Fibroblast of lung (primary cell): ENCODE results near the gene PARD6B. TPM values are rescaled to one million over a fixed set of nuclear protein-coding genes. Genes with fewer than 3 reads are reported as not detected.
"Not testable (repeated sequence)": the region's sequence is repeated elsewhere in the genome, so short reads cannot be mapped to it uniquely, and the experiment has no call there.

Source experiments
- DNase-seq, 2 donors: peaks; one replicate each; pipeline versions ENCODE4 v3.0.0 to v3.0.0-alpha.2; 2010; ENCODE audit warnings: low read depth in 2 of 2
- H2AFZ ChIP-seq: 2 replicates; pipeline ENCODE4 v1.5.1; 2012; ENCODE audit warnings: low read length, control low read depth, inconsistent platforms
- H3K27ac ChIP-seq: 2 replicates; pipeline ENCODE4 v1.5.1; 2011; ENCODE audit warnings: low read length, control low read depth; ENCODE audit not compliant: insufficient read depth
- H3K27me3 ChIP-seq: 2 replicates; pipeline ENCODE4 v1.5.1; 2011; ENCODE audit warnings: mild to moderate bottlenecking, low read length; ENCODE audit not compliant: control insufficient read depth, insufficient read depth
- H3K36me3 ChIP-seq: 2 replicates; pipeline ENCODE4 v1.5.1; 2011; ENCODE audit warnings: low read length; ENCODE audit not compliant: control insufficient read depth, insufficient read depth
- H3K4me1 ChIP-seq: 2 replicates; pipeline ENCODE4 v1.5.1; 2011; ENCODE audit warnings: low read length; ENCODE audit not compliant: control insufficient read depth, insufficient read depth; ENCODE audit errors: extremely low read depth
- H3K4me2 ChIP-seq: 2 replicates; pipeline ENCODE4 v1.5.1; 2011; ENCODE audit warnings: low read length, control low read depth; ENCODE audit not compliant: insufficient read depth; ENCODE audit errors: extremely low read depth
- H3K4me3 ChIP-seq, 4 experiments: fragments of 200-600 bp in 1 of 4; sonication (generic) in 1 of 4; replicated peaks in 1 of 4; 2 replicates each; pipeline ENCODE4 v1.5.1; 2011 to 2016; ENCODE audit warnings: low read length in 4 of 4, low read depth in 3 of 4, mild to moderate bottlenecking in 3 of 4, control low read depth in 2 of 4, inconsistent platforms in 1 of 4, mixed read lengths in 1 of 4; ENCODE audit not compliant: insufficient read depth in 1 of 4; ENCODE audit errors: control extremely low read depth in 1 of 4
- H3K79me2 ChIP-seq: 2 replicates; pipeline ENCODE4 v1.5.1; 2012; ENCODE audit warnings: mild to moderate bottlenecking, low read length, inconsistent platforms; ENCODE audit not compliant: control insufficient read depth, insufficient read depth
- H3K9ac ChIP-seq: 2 replicates; pipeline ENCODE4 v1.5.1; 2011; ENCODE audit warnings: mild to moderate bottlenecking, low read length, control low read depth; ENCODE audit not compliant: insufficient read depth
- H3K9me3 ChIP-seq: 2 replicates; pipeline ENCODE4 v1.5.1; 2012; ENCODE audit warnings: low read depth, low read length; ENCODE audit not compliant: control insufficient read depth, insufficient read depth
- H4K20me1 ChIP-seq: 2 replicates; pipeline ENCODE4 v1.5.1; 2011; ENCODE audit warnings: low read length; ENCODE audit not compliant: control insufficient read depth, insufficient read depth; ENCODE audit errors: extremely low read depth
- EZH2 ChIP-seq: IDR thresholded peaks from 2 replicates; pipeline ENCODE4 v1.5.1; 2012; ENCODE audit warnings: low read length, control low read depth, mild to moderate bottlenecking; ENCODE audit errors: missing control alignments
- polyA plus RNA-seq, 2 donors: library from polyadenylated mRNA; depleted of rRNA in 1 of 2; stranded (reverse) in 1 of 2; unstranded in 1 of 2; fragments of >200 nt; gene quantifications; 2 replicates each; pipeline ENCODE4 v1.2.1, GENCODE V29; 2011 to 2012; ENCODE audit warnings: missing spikeins in 1 of 2
- total RNA-seq: library from RNA; depleted of rRNA; stranded (reverse); fragments of >200 nt; gene quantifications from 2 replicates; pipeline ENCODE4 v1.2.1, GENCODE V29; 2014
- TF ChIP-seq, protein P1 (sequence below), 2 donors: IDR thresholded peaks in 1 of 2; conservative IDR thresholded peaks in 1 of 2; 1 replicate in 1 of 2; 2 replicates in 1 of 2; pipeline ENCODE4 v1.5.1; 2011 to 2012; ENCODE audit warnings: low read length in 2 of 2, control low read depth in 1 of 2, inconsistent platforms in 1 of 2, low read depth in 1 of 2, mild to moderate bottlenecking in 1 of 2

PARD6B gene
- total and polyA plus RNA-seq, 2 donors (not counting 1 experiment from before 2014, with no cell fraction given): 0.30 to 0.83 TPM

DNA sequence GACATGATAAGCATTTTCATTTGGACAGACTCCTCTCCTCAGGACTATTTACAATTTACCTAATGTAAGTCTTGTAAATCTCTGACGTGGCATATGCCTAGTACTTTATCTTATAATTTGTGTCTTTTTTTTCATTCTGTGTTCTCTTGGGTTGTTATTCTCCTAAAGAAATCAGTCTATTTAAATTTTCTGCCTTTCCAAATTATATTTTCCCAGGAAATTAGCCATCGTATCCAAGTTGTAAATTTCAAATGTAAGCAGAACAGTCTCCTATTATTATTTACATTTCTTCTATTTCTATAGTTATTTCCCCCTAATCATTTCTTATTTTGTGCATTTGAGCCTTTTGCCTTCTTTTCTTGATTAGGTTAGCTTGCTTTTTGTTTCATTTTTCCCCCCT, 46.0 kb downstream of the PARD6B start:
- TF ChIP-seq, protein P1, sequence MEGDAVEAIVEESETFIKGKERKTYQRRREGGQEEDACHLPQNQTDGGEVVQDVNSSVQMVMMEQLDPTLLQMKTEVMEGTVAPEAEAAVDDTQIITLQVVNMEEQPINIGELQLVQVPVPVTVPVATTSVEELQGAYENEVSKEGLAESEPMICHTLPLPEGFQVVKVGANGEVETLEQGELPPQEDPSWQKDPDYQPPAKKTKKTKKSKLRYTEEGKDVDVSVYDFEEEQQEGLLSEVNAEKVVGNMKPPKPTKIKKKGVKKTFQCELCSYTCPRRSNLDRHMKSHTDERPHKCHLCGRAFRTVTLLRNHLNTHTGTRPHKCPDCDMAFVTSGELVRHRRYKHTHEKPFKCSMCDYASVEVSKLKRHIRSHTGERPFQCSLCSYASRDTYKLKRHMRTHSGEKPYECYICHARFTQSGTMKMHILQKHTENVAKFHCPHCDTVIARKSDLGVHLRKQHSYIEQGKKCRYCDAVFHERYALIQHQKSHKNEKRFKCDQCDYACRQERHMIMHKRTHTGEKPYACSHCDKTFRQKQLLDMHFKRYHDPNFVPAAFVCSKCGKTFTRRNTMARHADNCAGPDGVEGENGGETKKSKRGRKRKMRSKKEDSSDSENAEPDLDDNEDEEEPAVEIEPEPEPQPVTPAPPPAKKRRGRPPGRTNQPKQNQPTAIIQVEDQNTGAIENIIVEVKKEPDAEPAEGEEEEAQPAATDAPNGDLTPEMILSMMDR (conservative IDR thresholded peaks at IDR 0.05 in 1 of 2, IDR thresholded peaks at IDR 0.05 in 1 of 2; ENCODE audit: low read depth in 1 of 2, low read length in 2 of 2): no peak
- TF ChIP-seq EZH2: no peak
- no peaks in the 10 kb centered on the region for H3K79me2 ChIP-seq
- no peaks in the 10 kb centered on the region for H3K27me3 ChIP-seq

DNA sequence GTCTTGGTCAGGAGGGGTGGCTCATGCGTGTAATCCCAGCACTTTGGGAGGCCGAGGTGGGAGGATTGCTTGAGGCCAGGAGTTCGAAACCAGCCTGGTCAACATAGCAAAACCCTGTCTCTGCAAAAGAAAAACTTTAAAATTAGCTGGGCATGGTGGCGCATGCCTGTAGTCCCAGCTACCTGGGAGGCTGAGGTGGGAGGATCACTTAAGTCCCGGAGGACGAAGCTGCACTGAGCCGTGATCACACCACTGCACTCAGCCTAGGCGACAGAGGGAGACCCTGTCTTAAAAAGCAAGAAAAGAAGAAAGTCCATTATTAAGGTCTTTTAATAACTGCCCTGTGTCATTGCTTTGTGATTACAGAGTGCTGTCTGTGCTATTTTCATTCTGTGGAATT, 47.6 kb downstream of the PARD6B start:
- not testable (repeated sequence) for H3K27me3 ChIP-seq, H3K27ac ChIP-seq, H3K79me2 ChIP-seq, H2AFZ ChIP-seq, H3K9me3 ChIP-seq, H3K4me2 ChIP-seq, H3K36me3 ChIP-seq, H3K4me1 ChIP-seq, H4K20me1 ChIP-seq, H3K4me3 ChIP-seq, H3K9ac ChIP-seq, DNase-seq

More for the DNA sequence above, 46.0 kb downstream of the PARD6B start:
- H3K4me2 ChIP-seq: no peak overlapping the region
- H3K27ac ChIP-seq: no peak overlapping the region
- H3K36me3 ChIP-seq: no peaks in the 10 kb centered on the region
- no peak overlapping the region for H3K4me3 ChIP-seq
- H3K9ac ChIP-seq: no peak overlapping the region
- no peaks in the 10 kb centered on the region for H3K4me1 ChIP-seq
- DNase-seq: no peak
- no peaks in the 10 kb centered on the region for H3K9me3 ChIP-seq
- H2AFZ ChIP-seq: no peak overlapping the region
- H4K20me1 ChIP-seq: no peaks in the 10 kb centered on the region

DNA sequence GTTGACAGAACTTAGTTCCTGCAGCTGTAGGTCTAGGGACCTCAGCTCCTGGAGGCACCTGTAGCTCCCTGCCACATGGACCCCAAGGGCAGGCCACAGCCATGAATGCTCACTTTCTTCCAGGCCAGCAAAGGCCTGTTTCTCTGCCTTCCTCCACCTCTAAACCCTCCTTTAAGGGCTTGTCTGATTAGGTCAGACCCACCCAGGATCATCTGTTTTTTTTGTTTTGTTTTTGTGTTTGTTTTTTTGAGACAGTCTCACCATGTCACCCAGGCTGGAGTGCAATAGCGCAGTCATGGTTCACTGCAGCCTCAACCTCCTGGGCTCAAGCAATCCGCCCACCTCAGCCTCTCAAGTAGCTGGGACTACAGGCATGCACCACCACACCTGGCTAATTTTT, 52.0 kb downstream of the PARD6B start:
- H3K9ac ChIP-seq: no peak overlapping the region
- H2AFZ ChIP-seq: no peak overlapping the region
- H3K4me2 ChIP-seq: no peak overlapping the region
- H3K27me3 ChIP-seq: no peaks in the 10 kb centered on the region
- no peaks in the 10 kb centered on the region for H3K79me2 ChIP-seq
- peaks cover 3% of the 10 kb centered on the region for H3K4me1 ChIP-seq
- no peaks in the 10 kb centered on the region for H3K9me3 ChIP-seq
- H3K4me3 ChIP-seq: no peak overlapping the region
- no peak for DNase-seq
- H3K36me3 ChIP-seq: no peaks in the 10 kb centered on the region
- no peak for TF ChIP-seq EZH2
- TF ChIP-seq, protein P1 (conservative IDR thresholded peaks at IDR 0.05 in 1 of 2, IDR thresholded peaks at IDR 0.05 in 1 of 2; ENCODE audit: low read depth in 1 of 2, low read length in 2 of 2): no peak
- H3K27ac ChIP-seq: no peak overlapping the region
- H4K20me1 ChIP-seq: no peaks in the 10 kb centered on the region
